Measurements from ENCODE around the gene BACH2. TPM values are rescaled to one million over a fixed set of nuclear protein-coding genes. Genes with fewer than 3 reads are reported as not detected.

The BACH2 gene
- total and polyA plus RNA-seq, 2 experiments from 2014 or later: 1.6 to 5.7 TPM

DNA sequence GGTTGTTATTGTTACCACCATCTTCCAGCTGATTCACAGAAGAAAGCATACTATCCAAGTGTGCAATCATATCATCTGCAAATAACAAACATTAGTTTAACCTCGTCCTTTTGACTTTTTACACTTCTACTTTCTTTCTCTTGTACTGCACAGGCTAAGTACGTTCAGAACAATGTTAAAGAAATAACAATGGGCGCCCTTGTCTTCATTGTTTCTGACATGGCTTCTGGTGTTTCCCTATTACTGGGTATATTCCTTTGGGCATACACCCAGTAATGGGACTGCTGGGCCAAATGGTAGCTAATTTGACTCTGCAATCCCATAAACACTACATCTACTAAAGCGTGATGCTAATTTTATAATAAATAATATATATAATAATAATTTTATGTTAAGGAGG is 255.7 kb downstream of the BACH2 start:
- no peaks in the 10 kb centered on the region for H3K9me3 Mint-ChIP-seq

DNA sequence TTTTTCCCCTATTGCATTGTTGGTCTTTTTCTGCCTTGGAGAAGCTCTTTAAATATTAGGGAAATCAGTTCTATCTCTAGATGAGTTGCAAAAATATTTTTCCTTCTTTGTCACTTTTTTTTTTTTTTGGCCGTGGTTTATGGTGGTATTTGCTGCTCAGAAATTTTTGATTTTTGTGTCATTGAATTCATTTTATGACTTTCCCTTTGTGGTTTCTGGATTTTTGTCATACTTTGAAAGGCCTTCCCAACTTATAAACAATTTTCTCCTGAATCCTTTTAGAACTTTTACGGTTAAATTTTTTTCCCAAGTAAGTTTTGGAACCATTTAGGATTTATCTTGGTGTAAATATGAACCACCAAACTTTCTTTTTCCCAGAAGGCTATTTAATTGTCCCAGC is 256.7 kb downstream of the BACH2 start:
- Mint-ChIP-seq H3K36me3 (ENCODE audit: low read depth) (no peaks in the 10 kb centered on the region), H3K27ac (no peak overlapping the region), H3K4me3 (no peak overlapping the region), H3K27me3 (ENCODE audit: insufficient read depth, low read depth, poor library complexity) (no peaks in the 10 kb centered on the region), H3K9me3 (no peaks in the 10 kb centered on the region), H3K4me1 (no peaks in the 10 kb centered on the region)
- Histone ChIP-seq H2AFZ (no peak overlapping the region), H3K27me3 (ENCODE audit: insufficient read depth) (no peaks in the 10 kb centered on the region), H4K20me1 (replicated peaks; ENCODE audit: insufficient read depth) (no peaks in the 10 kb centered on the region), H3K79me2 (replicated peaks; ENCODE audit: insufficient read depth) (no peaks in the 10 kb centered on the region), H3K36me3 (ENCODE audit: insufficient read depth) (no peaks in the 10 kb centered on the region), H3K27ac (ENCODE audit: low read depth) (no peak overlapping the region), H3F3A (replicated peaks; ENCODE audit: low read depth) (no peaks in the 10 kb centered on the region), H3K4me2 (no peak overlapping the region), H3K4me1 (ENCODE audit: insufficient read depth) (peaks cover 4% of the 10 kb centered on the region), H3K9me2 (ENCODE audit: insufficient read depth) (peaks cover 9% of the 10 kb centered on the region), H3K4me3 (no peak overlapping the region)
- DNase-seq (ENCODE audit: low spot score) (no peak), ATAC-seq (no peak)
- TF ChIP-seq ZNF114 (CRISPR knock-in tag; IDR thresholded peaks at IDR 0.05): no peak
- TF ChIP-seq JUNB (IDR thresholded peaks at IDR 0.05; ENCODE audit: unreplicated experiment): no peak
- TF ChIP-seq STAT1 (IDR thresholded peaks at IDR 0.05; ENCODE audit: unreplicated experiment): no peak
- TF ChIP-seq, protein P1, sequence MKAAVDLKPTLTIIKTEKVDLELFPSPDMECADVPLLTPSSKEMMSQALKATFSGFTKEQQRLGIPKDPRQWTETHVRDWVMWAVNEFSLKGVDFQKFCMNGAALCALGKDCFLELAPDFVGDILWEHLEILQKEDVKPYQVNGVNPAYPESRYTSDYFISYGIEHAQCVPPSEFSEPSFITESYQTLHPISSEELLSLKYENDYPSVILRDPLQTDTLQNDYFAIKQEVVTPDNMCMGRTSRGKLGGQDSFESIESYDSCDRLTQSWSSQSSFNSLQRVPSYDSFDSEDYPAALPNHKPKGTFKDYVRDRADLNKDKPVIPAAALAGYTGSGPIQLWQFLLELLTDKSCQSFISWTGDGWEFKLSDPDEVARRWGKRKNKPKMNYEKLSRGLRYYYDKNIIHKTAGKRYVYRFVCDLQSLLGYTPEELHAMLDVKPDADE (IDR thresholded peaks at IDR 0.05): no peak
- TF ChIP-seq NANOG (IDR thresholded peaks at IDR 0.05; ENCODE audit: borderline replicate concordance): no peak
- TF ChIP-seq, protein P2, sequence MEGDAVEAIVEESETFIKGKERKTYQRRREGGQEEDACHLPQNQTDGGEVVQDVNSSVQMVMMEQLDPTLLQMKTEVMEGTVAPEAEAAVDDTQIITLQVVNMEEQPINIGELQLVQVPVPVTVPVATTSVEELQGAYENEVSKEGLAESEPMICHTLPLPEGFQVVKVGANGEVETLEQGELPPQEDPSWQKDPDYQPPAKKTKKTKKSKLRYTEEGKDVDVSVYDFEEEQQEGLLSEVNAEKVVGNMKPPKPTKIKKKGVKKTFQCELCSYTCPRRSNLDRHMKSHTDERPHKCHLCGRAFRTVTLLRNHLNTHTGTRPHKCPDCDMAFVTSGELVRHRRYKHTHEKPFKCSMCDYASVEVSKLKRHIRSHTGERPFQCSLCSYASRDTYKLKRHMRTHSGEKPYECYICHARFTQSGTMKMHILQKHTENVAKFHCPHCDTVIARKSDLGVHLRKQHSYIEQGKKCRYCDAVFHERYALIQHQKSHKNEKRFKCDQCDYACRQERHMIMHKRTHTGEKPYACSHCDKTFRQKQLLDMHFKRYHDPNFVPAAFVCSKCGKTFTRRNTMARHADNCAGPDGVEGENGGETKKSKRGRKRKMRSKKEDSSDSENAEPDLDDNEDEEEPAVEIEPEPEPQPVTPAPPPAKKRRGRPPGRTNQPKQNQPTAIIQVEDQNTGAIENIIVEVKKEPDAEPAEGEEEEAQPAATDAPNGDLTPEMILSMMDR (conservative IDR thresholded peaks at IDR 0.05; ENCODE audit: low read depth in 2 of 2): no peak
- TF ChIP-seq EZH2 (IDR thresholded peaks at IDR 0.05; ENCODE audit: low read depth, unreplicated experiment): no peak
- no peak for TF ChIP-seq ZNF331 (CRISPR knock-in tag; IDR thresholded peaks at IDR 0.05; ENCODE audit: low read depth)
- no peak for TF ChIP-seq POLR2AphosphoS5 (IDR thresholded peaks at IDR 0.05; ENCODE audit: low read depth)
- TF ChIP-seq CREB1 (CRISPR knock-in tag; IDR thresholded peaks at IDR 0.05; ENCODE audit: low read depth): no peak
- TF ChIP-seq, protein P3, sequence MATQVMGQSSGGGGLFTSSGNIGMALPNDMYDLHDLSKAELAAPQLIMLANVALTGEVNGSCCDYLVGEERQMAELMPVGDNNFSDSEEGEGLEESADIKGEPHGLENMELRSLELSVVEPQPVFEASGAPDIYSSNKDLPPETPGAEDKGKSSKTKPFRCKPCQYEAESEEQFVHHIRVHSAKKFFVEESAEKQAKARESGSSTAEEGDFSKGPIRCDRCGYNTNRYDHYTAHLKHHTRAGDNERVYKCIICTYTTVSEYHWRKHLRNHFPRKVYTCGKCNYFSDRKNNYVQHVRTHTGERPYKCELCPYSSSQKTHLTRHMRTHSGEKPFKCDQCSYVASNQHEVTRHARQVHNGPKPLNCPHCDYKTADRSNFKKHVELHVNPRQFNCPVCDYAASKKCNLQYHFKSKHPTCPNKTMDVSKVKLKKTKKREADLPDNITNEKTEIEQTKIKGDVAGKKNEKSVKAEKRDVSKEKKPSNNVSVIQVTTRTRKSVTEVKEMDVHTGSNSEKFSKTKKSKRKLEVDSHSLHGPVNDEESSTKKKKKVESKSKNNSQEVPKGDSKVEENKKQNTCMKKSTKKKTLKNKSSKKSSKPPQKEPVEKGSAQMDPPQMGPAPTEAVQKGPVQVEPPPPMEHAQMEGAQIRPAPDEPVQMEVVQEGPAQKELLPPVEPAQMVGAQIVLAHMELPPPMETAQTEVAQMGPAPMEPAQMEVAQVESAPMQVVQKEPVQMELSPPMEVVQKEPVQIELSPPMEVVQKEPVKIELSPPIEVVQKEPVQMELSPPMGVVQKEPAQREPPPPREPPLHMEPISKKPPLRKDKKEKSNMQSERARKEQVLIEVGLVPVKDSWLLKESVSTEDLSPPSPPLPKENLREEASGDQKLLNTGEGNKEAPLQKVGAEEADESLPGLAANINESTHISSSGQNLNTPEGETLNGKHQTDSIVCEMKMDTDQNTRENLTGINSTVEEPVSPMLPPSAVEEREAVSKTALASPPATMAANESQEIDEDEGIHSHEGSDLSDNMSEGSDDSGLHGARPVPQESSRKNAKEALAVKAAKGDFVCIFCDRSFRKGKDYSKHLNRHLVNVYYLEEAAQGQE (IDR thresholded peaks at IDR 0.05; ENCODE audit: unreplicated experiment): no peak

More for the DNA sequence above, 255.7 kb downstream of the BACH2 start:
- peaks cover 3% of the 10 kb centered on the region; the same call in 1 of the 3 replicates for H3K4me1 Mint-ChIP-seq
- Histone ChIP-seq H3K36me3 (ENCODE audit: insufficient read depth) (no peaks in the 10 kb centered on the region), H3K27ac (ENCODE audit: low read depth) (no peak overlapping the region), H4K20me1 (replicated peaks; ENCODE audit: insufficient read depth) (no peaks in the 10 kb centered on the region), H3K4me3 (no peak overlapping the region), H3K9me2 (ENCODE audit: insufficient read depth) (peaks cover 9% of the 10 kb centered on the region), H3F3A (replicated peaks; ENCODE audit: low read depth) (no peaks in the 10 kb centered on the region), H2AFZ (no peak overlapping the region), H3K4me2 (no peak overlapping the region), H3K27me3 (ENCODE audit: insufficient read depth) (no peaks in the 10 kb centered on the region), H3K79me2 (replicated peaks; ENCODE audit: insufficient read depth) (no peaks in the 10 kb centered on the region), H3K4me1 (ENCODE audit: insufficient read depth) (peaks cover 8% of the 10 kb centered on the region)
- no peak overlapping the region for H3K4me3 Mint-ChIP-seq
- DNase-seq (ENCODE audit: low spot score): no peak
- H3K27ac Mint-ChIP-seq: no peak overlapping the region
- no peak for ATAC-seq
- TF ChIP-seq NANOG (IDR thresholded peaks at IDR 0.05; ENCODE audit: borderline replicate concordance) (no peak), CREB1 (CRISPR knock-in tag; IDR thresholded peaks at IDR 0.05; ENCODE audit: low read depth) (no peak)
- H3K36me3 Mint-ChIP-seq (ENCODE audit: low read depth): no peaks in the 10 kb centered on the region
- no peaks in the 10 kb centered on the region for H3K27me3 Mint-ChIP-seq (ENCODE audit: insufficient read depth, low read depth, poor library complexity)

Measured in GM23338 (cell line).